Hepatocyte (in vitro differentiated cells): ENCODE measurements around the gene NRCAM.

Experiments used
- CTCF ChIP-seq: fragments of 200-600 bp; sonication (generic); IDR thresholded peaks from 2 replicates; pipeline ENCODE4 v1.5.1; 2016; ENCODE audit warnings: antibody characterized with exemption, mild to moderate bottlenecking; ENCODE audit not compliant: poor library complexity
- EZH2phosphoT487 ChIP-seq: fragments of 200-600 bp; sonication (generic); IDR thresholded peaks from one replicate; pipeline ENCODE4 v1.6.1; 2018; ENCODE audit warnings: antibody characterized with exemption, mild to moderate bottlenecking, low read depth, moderate library complexity; ENCODE audit not compliant: unreplicated experiment, severe bottlenecking

- no peak for TF ChIP-seq CTCF
- no peak for TF ChIP-seq EZH2phosphoT487
Observed at GRCh38 chr7:108314049-108314448, 142.2 kb downstream of the NRCAM start.
